H9 (cell line): ENCODE data around the gene GALT. TPM values are rescaled to one million over a fixed set of nuclear protein-coding genes. Genes with fewer than 3 reads are reported as not detected.
A peak's percentile ranks its signal among the peaks of the same experiment; 100 is the strongest.

Source experiments
- DNase-seq: peaks from one replicate; pipeline ENCODE4 v3.0.0-alpha.2; 2017
- H2AFZ ChIP-seq: one replicate; pipeline ENCODE4 v1.6.1; 2013; ENCODE audit warnings: mild to moderate bottlenecking, low read length, control low read depth, moderate library complexity
- H2AK5ac ChIP-seq: 2 replicates; pipeline ENCODE4 v1.6.1; 2013; ENCODE audit warnings: low read length, control low read depth, mixed read lengths; ENCODE audit not compliant: insufficient read length
- H2BK120ac ChIP-seq: one replicate; pipeline ENCODE4 v1.6.1; 2013; ENCODE audit warnings: low read depth, mild to moderate bottlenecking, low read length, control low read depth, inconsistent platforms; ENCODE audit not compliant: poor library complexity, severe bottlenecking
- H2BK12ac ChIP-seq: 2 replicates; pipeline ENCODE4 v1.6.1; 2013; ENCODE audit warnings: low read length, control low read depth, mixed read lengths, low read depth; ENCODE audit not compliant: insufficient read length
- H2BK15ac ChIP-seq: 2 replicates; pipeline ENCODE4 v1.6.1; 2013; ENCODE audit warnings: low read depth, low read length, control low read depth
- H2BK20ac ChIP-seq: one replicate; pipeline ENCODE4 v1.6.1; 2013; ENCODE audit warnings: low read depth, mild to moderate bottlenecking, low read length, control low read depth, inconsistent platforms; ENCODE audit not compliant: poor library complexity, severe bottlenecking
- H2BK5ac ChIP-seq: 2 replicates; pipeline ENCODE4 v1.6.1; 2013; ENCODE audit warnings: low read length, control low read depth, mixed read lengths; ENCODE audit not compliant: insufficient read length
- H3K14ac ChIP-seq: 2 replicates; pipeline ENCODE4 v1.6.1; 2013; ENCODE audit warnings: low read length, control low read depth; ENCODE audit not compliant: insufficient read depth
- H3K18ac ChIP-seq: 2 replicates; pipeline ENCODE4 v1.6.1; 2013; ENCODE audit warnings: low read depth, mild to moderate bottlenecking, mixed read lengths, low read length, control low read depth; ENCODE audit not compliant: insufficient read length
- H3K23ac ChIP-seq: 2 replicates; pipeline ENCODE4 v1.6.1; 2013; ENCODE audit warnings: low read length, control low read depth, mixed read lengths, low read depth; ENCODE audit not compliant: insufficient read length
- H3K23me2 ChIP-seq: 2 replicates; pipeline ENCODE4 v1.6.1; 2013; ENCODE audit warnings: low read depth, mild to moderate bottlenecking, mixed read lengths, low read length, control low read depth; ENCODE audit not compliant: insufficient read length, poor library complexity, severe bottlenecking
- H3K27ac ChIP-seq: 2 replicates; pipeline ENCODE4 v1.5.1; 2013; ENCODE audit warnings: low read length, control low read depth, mixed read lengths, low read depth; ENCODE audit not compliant: insufficient read length
- H3K27me3 ChIP-seq: 2 replicates; pipeline ENCODE4 v1.6.1; 2013; ENCODE audit warnings: low read length, control low read depth, inconsistent platforms; ENCODE audit not compliant: insufficient read depth
- H3K4ac ChIP-seq: 2 replicates; pipeline ENCODE4 v1.6.1; 2013; ENCODE audit warnings: low read depth, mild to moderate bottlenecking, control low read depth, inconsistent platforms, low read length, moderate library complexity
- H3K4me1 ChIP-seq: 2 replicates; pipeline ENCODE4 v1.6.1; 2013; ENCODE audit warnings: low read length, control low read depth, inconsistent platforms; ENCODE audit not compliant: insufficient read depth
- H3K4me2 ChIP-seq: 2 replicates; pipeline ENCODE4 v1.6.1; 2013; ENCODE audit warnings: low read length, control low read depth, mixed read lengths; ENCODE audit not compliant: insufficient read length, insufficient read depth
- H3K56ac ChIP-seq: 2 replicates; pipeline ENCODE4 v1.6.1; 2013; ENCODE audit warnings: low read depth, mild to moderate bottlenecking, mixed read lengths, low read length, control low read depth; ENCODE audit not compliant: insufficient read length
- H3K79me1 ChIP-seq: 2 replicates; pipeline ENCODE4 v1.6.1; 2013; ENCODE audit warnings: low read depth, mild to moderate bottlenecking, moderate library complexity, low read length, control low read depth, inconsistent platforms; ENCODE audit not compliant: insufficient read depth, poor library complexity, severe bottlenecking
- H3K79me2 ChIP-seq: 2 replicates; pipeline ENCODE4 v1.6.1; 2013; ENCODE audit warnings: low read length, control low read depth, inconsistent platforms; ENCODE audit not compliant: insufficient read depth
- H3K9ac ChIP-seq: 2 replicates; pipeline ENCODE4 v1.6.1; 2013; ENCODE audit warnings: low read length, control low read depth, mixed read lengths; ENCODE audit not compliant: insufficient read length; ENCODE audit errors: extremely low read depth
- H3K9me3 ChIP-seq: one replicate; pipeline ENCODE4 v1.6.1; 2013; ENCODE audit warnings: low read depth, low read length, inconsistent platforms; ENCODE audit not compliant: control insufficient read depth
- H3T11ph ChIP-seq: one replicate; pipeline ENCODE4 v1.6.1; 2013; ENCODE audit warnings: mild to moderate bottlenecking, low read length, control low read depth, inconsistent platforms
- H4K20me1 ChIP-seq: one replicate; pipeline ENCODE4 v1.6.1; 2013; ENCODE audit not compliant: control insufficient read depth, insufficient read length, insufficient read depth
- H4K5ac ChIP-seq: 2 replicates; pipeline ENCODE4 v1.6.1; 2013; ENCODE audit warnings: low read depth, mild to moderate bottlenecking, mixed read lengths, low read length, control low read depth; ENCODE audit not compliant: insufficient read length
- H4K8ac ChIP-seq: replicated peaks from 2 replicates; pipeline ENCODE4 v1.6.1; 2013; ENCODE audit warnings: low read length, control low read depth, mixed read lengths, low read depth; ENCODE audit not compliant: insufficient read length
- H4K91ac ChIP-seq: 2 replicates; pipeline ENCODE4 v1.6.1; 2013; ENCODE audit warnings: low read depth, mild to moderate bottlenecking, moderate library complexity, mixed read lengths, low read length, control low read depth; ENCODE audit not compliant: insufficient read length
- H3K27ac Mint-ChIP-seq, 3 experiments: 2 replicates in 2 of 3; 3 replicates in 1 of 3; pipeline ENCODE4 v1.8.0; 2020 to 2021; ENCODE audit warnings: mixed read lengths in 3 of 3, mild to moderate bottlenecking in 1 of 3, moderate library complexity in 1 of 3
- H3K27me3 Mint-ChIP-seq: 2 replicates; pipeline ENCODE4 v1.8.0; 2021; ENCODE audit warnings: low read depth, mild to moderate bottlenecking, moderate library complexity, mixed read lengths
- H3K36me3 Mint-ChIP-seq, 3 experiments: 2 replicates in 2 of 3; 3 replicates in 1 of 3; pipeline ENCODE4 v1.8.0; 2020 to 2021; ENCODE audit warnings: low read depth in 3 of 3, mixed read lengths in 3 of 3; ENCODE audit not compliant: insufficient read depth in 1 of 3
- H3K4me1 Mint-ChIP-seq, 2 experiments: 2 replicates each; pipeline ENCODE4 v1.8.0; 2020; ENCODE audit warnings: mixed read lengths in 2 of 2
- H3K4me3 Mint-ChIP-seq, 2 experiments: 2 replicates in 1 of 2; 3 replicates in 1 of 2; pipeline ENCODE4 v1.8.0; 2020 to 2021; ENCODE audit warnings: mild to moderate bottlenecking in 2 of 2, mixed read lengths in 2 of 2, moderate library complexity in 1 of 2
- H3K9me3 Mint-ChIP-seq, 2 experiments: 2 replicates in 1 of 2; 3 replicates in 1 of 2; pipeline ENCODE4 v1.8.0; 2020; ENCODE audit warnings: mild to moderate bottlenecking in 2 of 2, mixed read lengths in 2 of 2, moderate library complexity in 1 of 2
- WGBS: extraction: QIAGEN DNeasy Blood & Tissue Kit; methylation state at CpG from one replicate; pipeline ENCODE4 v1.1.7; 2013; ENCODE audit warnings: missing lambda C conversion rate, low lambda C conversion rate, mixed read lengths; ENCODE audit not compliant: insufficient read length; ENCODE audit errors: extremely low coverage; 5-methylcytosine and 5-hydroxymethylcytosine counted together
- total RNA-seq: library from RNA; stranded (reverse); gene quantifications from 2 replicates; pipeline ENCODE4 v1.2.1, GENCODE V29; 2021
- TF ChIP-seq, protein P1 (sequence below): fragments of 200-600 bp; sonication (generic); conservative IDR thresholded peaks from 3 replicates; pipeline ENCODE4 v1.8.0; 2021; ENCODE audit warnings: antibody characterized with exemption, mild to moderate bottlenecking

Gene GALT
- total RNA-seq, 1 experiment from 2014 or later, result 41.5 TPM

DNA sequence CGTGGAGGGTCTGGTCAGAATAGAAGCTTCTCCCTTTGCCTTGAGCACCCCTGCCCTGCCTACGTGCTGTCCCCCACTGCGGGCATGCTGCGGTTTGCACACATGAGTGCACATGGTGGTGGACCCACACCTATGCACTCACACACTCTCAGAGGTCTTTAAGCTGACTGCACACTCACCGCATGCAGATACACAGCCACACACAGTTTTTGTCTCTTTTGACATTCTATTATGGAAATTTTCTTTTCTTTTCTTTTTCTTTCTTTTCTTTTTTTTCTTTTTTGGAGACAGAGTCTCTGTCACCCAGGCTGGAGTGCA, 17.0 kb upstream of the GALT start:
- no peaks in the 10 kb centered on the region for H3K4me1 ChIP-seq

More for the DNA sequence above, 17.0 kb upstream of the GALT start:
- H3K23me2 ChIP-seq, result peaks cover 13% of the 10 kb centered on the region
- no peak overlapping the region for H3K14ac ChIP-seq
- TF ChIP-seq, protein P1, sequence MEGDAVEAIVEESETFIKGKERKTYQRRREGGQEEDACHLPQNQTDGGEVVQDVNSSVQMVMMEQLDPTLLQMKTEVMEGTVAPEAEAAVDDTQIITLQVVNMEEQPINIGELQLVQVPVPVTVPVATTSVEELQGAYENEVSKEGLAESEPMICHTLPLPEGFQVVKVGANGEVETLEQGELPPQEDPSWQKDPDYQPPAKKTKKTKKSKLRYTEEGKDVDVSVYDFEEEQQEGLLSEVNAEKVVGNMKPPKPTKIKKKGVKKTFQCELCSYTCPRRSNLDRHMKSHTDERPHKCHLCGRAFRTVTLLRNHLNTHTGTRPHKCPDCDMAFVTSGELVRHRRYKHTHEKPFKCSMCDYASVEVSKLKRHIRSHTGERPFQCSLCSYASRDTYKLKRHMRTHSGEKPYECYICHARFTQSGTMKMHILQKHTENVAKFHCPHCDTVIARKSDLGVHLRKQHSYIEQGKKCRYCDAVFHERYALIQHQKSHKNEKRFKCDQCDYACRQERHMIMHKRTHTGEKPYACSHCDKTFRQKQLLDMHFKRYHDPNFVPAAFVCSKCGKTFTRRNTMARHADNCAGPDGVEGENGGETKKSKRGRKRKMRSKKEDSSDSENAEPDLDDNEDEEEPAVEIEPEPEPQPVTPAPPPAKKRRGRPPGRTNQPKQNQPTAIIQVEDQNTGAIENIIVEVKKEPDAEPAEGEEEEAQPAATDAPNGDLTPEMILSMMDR, result no peak
- Mint-ChIP-seq H3K4me1 (peaks cover 17 to 38% of the 10 kb centered on the region in 2 experiments), H3K27me3 (peaks cover 83% of the 10 kb centered on the region), H3K9me3 (peaks cover 0 to 6% of the 10 kb centered on the region in 2 experiments; a peak in 3 of 5 replicates), H3K36me3 (peaks cover 0 to 1% (median 0%) of the 10 kb centered on the region in 3 experiments; a peak in 3 of 7 replicates), H3K27ac (no peak overlapping the region), H3K4me3 (peak overlapping the region; percentile 64 to 86)
- no peaks in the 10 kb centered on the region for H3K9me3 ChIP-seq
- no peak overlapping the region for H3K4ac ChIP-seq
- no peak overlapping the region for H3K56ac ChIP-seq
- no peak overlapping the region for H2AFZ ChIP-seq
- H2BK120ac ChIP-seq, result no peak overlapping the region
- no peak overlapping the region for H2BK12ac ChIP-seq
- H4K91ac ChIP-seq, result no peak overlapping the region
- no peak overlapping the region for H2BK5ac ChIP-seq
- peaks cover 56% of the 10 kb centered on the region for H3K27me3 ChIP-seq
- no peak overlapping the region for H2BK20ac ChIP-seq
- peak overlapping the region; percentile 58 for H3K4me2 ChIP-seq
- no peak overlapping the region for H4K8ac ChIP-seq
- no peak overlapping the region for H2BK15ac ChIP-seq
- H3K23ac ChIP-seq, result no peak overlapping the region
- no peaks in the 10 kb centered on the region for H4K20me1 ChIP-seq
- no peaks in the 10 kb centered on the region for H3K79me1 ChIP-seq
- H3K79me2 ChIP-seq, result no peaks in the 10 kb centered on the region
- DNase-seq, result no peak
- no peak overlapping the region for H3K9ac ChIP-seq
- H3K18ac ChIP-seq, result no peak overlapping the region
- no peak overlapping the region for H4K5ac ChIP-seq
- no peak overlapping the region for H3T11ph ChIP-seq
- no CpG with 5 or more reads among the region's 5 CpGs for WGBS
- H3K27ac ChIP-seq, result no peak overlapping the region
- no peak overlapping the region for H2AK5ac ChIP-seq
